NCI-H2196 treated with DMSO at 0.1 percent for 48 hours (cell line): ENCODE results near the gene COL4A1.

Source experiments
- DNase-seq: peaks from one replicate; lab custom pipeline; 2025; ENCODE audit not compliant: unreplicated experiment; lab: John Stamatoyannopoulos, UW

Gene COL4A1

DNA sequence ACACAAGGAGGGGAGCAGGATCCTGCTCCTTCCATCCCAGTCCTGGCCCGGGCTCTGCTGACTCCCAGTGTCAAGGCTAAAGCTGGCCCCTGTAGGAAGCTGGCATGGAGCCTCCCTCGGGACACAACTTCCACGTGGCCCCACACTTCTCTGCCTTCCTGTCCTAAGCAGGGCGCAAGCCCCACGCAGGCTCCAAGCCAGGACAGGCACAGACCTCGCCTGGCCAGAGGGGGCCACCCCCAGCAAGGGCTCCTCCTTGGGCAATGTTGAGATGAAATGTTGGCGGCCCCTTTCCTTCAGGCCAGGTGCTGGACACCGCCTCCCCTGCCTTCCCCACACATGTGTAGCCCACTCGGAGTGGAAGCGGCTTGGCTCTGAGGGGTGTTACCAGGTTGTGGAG, 66.6 kb downstream of the COL4A1 start:
- no peak for DNase-seq

DNA sequence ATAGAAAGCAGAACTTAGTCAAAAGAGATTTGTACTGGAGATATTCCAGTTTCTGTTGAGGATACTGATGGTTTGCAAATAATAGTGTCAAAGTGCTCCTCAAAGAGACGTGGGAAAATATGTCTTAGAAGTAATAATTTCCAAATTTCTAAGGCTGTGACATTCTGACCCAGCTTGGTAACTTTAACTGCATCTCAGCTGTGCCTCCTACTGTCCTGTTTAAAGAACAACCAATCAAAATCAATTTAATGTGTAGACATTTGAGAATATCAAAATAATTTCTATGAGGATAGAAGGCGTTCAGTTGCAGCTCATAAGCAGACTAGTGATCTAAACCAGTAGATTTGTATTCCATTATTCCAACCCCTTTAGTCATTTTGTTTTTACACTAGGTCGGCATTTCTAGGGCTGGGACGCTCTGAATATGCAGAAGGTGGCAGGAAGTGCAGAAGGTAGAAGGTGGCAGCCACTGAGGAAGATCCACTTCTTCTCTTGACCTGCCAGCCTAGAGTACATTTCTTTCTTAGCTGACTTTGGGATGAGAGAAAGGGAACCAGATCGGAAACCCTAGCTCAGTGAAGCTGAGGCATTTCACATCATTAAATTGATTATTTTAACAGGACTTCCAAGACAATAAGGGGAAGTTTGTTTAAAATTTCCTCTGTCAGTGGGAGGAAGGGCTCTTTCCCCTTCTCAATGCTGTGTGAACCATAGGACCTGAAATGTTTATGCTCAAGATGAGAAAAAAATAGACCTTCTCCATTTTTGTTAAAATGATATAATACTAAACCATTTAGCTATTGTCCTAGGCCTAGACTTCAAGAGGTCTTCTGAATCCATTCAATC, 67.5 kb downstream of the COL4A1 start:
- DNase-seq, result no peak

DNA sequence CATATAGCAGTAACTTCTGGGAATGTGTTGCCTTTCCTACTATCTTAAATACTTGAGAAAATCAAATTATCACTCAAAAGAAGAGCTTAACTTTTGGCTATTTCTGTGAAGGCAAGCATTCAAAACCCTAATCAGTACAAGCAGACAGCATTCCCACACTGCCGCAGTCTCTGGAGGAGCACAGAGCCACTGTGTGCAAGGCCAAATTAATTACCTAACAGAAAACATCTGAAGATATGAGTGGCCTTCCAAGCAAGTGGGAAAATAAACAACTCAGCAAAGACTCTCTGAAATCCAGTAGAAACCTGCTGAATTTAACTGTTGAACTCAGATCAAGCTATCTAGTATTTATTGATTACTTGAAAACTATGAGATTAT, 68.2 kb downstream of the COL4A1 start:
- no peak for DNase-seq

DNA sequence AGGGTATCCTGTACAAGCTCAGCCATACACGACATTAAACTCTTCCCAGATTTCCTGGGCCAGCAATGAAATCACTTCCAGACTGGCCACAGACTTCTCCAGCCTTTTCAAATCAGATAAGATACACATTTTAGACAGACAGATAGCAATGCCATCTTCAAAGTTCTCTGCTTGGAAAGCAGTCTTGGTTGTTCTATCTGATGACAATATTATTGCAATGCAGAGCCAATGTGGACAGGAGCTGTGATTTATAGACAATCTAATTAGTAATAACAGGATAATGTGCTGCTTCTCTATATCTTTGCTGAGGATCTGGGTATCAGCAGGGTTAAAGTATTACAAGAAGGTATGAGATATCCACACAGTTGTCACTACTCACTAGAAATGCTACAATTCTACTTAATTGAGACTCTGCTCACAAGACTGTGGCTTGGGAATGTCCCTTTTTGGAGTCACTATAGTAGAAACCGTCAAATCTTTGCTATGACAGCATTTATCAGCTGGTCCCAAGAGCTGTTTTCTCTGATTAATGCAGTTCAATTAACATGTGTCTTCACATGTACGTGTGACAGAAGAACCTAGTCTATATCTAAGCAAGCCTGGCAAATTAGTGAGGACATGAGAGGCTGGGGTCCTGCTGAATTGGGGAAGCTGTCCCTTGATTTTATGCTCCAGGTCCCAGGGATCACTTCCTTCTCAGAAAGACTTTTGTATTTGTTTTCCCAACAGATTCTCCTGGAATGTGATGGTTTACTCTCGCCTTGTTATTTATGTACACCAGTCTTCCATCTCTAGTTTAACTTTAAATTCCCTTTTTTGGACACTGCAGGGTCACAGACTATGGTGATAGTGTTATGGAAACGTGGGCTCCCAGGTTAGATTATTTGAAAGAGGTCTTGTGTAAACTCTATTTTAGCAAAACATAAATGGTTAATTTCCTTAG, 68.8 kb downstream of the COL4A1 start:
- DNase-seq, result no peak

DNA sequence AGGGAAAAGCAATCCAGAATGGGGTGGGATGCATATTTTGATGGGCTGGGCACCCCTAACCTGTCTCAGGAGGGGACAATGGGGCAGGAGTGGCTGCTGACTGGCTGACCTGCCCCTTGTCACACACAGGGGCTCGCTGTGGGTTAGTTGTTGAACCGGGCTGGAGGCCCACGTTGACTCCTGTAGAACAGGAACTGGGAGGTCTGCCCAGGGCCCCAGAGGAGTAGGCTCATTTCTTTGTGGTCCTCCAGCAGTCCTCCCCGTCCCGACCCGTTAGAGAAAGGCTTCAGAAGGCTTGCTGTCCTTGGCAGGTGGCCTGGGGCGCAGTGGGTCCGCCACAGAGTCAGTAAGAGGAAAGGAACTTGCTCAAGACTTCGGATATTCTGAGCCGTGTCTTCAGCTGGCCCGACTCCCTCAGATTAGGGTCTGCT, 70.1 kb downstream of the COL4A1 start:
- DNase-seq, result no peak

DNA sequence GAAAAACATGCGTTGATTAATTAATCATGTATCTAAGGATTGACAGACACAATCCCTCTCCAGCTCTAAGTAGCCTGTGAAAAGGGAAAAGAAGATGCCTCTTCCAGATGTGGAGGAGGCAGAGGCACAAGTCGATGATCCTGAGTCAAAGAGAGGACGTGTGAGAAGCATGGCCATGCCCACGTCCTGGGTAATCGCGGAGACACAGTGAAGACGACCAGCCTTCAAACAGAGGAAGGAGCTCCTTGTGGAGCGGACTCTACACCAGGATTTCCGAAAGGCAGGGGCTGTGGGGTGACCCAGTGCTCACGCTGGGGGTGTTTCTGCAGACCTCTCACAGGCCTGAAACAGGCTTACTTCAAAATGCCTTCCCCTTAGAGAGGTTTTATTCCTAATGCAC, 70.5 kb downstream of the COL4A1 start:
- DNase-seq, result no peak

DNA sequence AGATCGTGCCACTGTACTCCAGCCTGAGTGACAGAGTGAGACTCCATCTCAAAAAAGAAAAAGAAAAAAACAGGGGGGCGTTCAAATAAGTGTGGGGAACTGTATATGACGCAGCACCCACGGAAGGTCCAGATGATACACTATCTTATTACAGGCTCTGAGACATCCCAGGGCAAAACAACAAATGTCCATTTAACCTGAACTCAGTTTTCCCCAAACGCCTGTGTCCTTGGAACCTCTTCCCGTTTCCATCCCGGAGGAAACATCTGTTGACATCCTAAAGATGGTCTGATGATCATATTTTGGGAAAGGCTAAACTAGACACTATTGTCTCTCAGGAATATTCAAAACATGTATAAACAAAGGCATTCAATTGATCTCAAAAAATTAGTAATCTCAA, 72.4 kb downstream of the COL4A1 start:
- DNase-seq, result no peak

DNA sequence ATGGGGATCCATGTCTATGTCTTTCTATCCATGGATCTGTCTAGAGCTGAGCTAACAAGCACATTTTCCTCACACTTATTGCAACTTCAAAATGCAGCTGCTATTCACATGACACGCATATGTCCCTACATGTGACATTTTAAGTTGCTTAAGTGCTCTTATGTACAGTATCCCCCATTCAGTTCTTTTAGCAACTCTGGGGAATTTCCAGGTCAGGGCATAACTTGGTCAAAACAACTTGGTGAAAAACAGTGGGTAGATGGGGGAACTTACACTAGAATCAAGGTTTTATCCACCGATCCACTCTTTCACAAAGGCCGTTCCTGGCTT, 73.0 kb downstream of the COL4A1 start:
- DNase-seq, result no peak

DNA sequence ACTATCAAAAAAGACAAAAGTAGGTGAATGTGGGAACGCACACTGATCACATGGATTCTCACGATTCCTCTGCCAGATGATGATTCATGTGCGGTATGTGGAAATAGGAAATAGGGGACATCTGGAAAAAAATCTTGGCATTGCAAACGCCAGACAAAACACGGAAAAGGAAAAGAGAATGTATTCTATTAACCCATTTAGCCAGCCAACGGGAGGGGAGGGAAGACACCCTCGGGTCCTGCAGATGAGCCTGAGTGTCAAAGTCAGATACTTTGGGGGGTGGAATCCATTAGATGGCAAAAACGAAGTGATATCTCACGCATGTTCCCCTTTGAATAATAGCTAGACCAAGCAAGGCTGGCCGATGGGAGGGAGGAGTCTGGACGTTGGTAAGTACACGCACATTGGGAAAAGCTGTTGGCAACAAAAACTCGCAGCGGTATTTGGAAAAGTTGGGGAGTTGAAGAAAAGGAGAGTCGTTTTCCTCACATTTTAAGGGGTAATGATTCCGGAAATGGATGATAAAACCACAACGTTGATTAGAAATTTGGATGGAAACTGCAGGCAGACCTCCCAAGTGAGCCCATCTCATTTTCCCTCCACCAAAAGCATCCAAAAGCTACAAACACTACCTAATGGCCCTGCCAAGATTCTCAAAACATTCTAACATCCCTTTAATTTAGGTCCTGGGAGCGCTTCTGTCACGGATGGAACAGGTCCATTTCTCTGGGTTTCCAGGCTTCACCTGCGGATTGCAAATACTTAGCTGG, 73.6 kb downstream of the COL4A1 start:
- no peak for DNase-seq

DNA sequence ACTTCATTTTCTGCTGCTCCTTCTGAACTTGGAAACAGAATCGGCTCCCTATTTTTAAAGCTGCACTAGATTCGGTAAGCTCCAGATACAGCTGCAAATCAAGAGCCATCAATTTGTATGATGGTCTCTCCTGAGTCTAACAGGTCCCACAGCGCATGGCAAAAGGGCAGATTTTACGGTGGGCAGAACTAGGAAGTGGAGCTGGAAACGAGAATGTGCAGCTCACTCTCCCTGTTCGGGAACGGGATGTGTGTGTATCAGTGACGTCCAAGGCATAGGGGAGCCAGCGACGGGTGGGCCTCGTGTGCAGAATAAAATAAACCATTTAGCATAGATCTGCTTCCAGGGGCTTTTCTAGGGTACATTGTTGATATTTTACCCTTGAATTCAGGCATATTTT, 74.2 kb downstream of the COL4A1 start:
- DNase-seq, result no peak

DNA sequence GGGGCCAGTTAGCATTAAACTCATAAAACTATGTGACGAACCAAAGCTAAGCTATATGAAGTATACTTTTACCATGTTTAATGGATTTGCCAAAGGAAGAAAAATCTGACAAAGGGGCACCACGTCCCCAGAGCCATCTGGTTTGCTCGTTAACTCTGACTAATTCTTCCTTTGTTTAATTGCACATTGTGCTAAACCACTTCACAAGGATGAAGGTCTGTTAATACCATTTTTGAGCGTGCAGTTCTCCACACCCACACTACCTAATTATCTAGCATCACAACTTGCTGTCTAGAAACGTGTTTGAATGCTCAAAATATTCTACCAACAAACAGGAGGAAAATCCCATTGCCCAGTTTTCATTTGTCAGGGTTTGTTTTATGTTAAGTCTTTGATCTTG, 74.8 kb downstream of the COL4A1 start:
- no peak for DNase-seq

DNA sequence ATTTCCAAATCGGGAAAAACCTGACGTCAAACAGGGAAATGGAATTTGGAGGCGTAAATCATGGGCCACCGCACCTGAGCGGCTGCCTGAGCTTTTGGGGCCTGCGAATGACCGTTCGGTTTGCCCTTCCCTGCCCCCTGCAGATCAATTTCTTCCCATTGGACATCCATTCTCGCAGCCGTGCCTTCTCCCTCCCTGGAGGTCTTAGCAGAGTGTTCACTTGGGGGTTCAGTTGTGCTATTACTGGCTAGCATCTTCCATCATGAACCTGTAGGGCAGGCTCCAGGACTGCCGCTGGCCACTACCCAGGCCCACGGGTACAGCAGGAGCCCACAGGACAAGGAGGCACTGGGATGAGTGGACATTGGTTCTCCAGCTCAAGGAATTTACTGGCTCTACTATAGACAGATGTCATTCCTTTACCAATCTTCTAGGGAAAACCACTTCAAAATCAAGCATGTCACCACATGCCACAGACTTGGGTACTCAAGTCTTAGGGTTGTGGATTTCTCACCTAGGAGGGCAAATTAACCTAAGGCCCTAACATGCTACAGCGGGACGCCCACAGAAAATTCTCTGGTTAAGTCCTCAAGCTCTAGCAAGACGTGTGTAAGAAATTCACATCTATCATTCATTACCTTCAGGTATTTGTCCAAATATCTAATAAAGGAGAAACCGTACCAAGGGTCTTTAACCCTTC, 75.5 kb downstream of the COL4A1 start:
- no peak for DNase-seq

DNA sequence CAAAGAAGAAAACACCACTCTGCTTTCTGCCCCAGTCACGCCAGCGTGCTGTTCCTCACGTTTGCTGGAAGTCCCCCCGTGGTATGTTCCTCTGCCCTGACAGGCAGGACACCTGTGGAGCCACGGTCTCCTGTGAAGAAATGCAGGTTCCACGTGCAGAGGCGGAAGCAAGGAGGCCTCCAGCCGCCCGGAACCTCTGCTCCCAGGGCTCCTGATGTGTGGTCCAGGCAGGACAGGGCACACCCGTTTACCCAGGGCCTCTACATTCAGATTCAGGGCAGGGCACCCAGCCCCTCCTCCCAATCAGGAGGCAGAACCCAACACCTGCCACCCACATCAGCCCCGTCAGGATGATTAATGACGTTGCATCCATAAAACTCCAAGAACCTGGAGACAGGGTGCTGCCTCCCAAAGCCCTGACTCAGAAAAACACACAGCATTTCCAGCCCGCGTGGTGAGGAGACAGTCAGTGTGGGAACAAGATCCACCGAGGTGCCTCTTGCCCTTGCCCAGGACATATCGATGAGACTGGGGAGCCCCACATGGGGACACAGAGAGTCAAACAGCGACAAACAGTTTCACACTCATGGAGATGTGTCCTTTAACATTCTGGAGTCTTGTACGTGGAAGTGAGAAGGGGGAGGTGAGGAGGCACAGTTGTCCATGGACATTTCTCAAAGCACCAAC, 76.2 kb downstream of the COL4A1 start:
- no peak for DNase-seq

DNA sequence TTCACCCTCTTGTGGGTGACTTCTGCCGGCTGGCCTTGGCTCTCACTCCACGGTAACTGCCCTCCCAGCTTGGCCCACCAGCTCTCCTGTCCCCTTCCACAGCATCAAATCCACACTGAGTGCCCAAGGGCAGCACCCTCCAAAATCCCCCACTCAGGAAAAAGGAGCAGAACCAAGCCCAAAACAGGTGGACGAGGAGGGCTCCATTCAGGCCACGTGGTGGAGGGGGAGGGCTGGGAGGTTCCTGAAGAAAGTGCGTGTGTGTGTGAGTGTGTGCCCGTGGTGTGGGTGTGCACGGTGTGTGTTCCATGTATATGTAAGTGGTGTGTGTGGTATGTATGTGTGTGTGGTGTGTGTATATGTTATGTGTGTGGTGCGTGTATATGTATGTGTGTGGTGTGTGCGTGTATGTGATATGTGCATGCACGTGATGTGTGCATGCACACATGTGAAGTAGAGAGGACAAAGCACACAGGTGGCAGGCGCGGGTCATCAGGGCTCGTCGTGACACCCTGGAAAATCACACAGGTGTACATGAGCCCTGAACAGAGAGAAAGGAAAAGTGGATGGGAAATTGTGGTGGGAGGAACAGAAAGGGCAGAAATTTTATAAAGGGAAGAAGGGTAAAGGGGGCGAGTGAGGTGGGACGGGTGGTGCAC, 76.9 kb downstream of the COL4A1 start:
- DNase-seq, result no peak

DNA sequence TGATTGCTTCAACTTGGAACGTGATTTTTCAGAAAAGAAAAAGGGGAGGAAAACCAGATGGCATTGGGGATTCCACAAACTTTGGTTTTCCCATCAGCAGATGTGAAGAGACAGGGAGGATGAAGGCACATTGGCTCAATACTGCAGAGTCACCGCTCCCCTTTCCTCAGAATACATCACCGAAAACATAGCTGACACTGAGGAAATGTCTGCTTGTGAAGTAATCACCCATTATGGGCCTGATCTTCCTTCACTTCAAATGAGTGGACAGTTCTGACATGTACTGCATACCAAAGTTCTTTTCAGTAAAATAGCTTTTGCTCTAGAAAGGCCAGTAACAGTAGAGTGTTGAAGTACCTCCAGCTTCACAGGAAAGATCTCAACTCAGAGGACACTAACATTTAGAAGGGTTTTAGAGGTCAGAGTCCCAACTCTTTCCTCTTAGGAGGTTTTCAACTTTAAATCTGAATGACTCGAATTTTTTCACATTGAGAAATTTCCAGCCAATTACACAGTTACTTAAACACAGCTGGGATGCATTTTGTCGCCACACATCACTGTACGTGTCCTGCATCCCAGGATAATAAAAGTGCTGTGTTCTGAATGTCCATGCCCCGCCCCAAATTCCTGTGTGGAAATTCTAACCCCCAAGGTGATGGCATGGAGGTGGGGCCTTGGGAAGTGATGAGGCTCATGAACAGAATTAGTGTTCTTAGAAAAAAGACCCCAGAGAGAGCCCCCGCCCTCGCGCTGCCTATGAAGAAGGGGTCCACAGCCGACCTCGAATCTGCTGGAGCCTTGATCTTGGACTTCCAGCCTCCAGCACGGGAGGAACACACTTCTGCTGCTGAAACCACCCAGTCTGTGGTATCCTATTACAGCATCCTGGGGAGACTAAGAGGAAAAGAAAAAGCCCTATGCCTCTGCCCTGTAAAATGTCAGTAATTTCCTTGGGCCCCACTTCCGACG, 77.7 kb downstream of the COL4A1 start:
- no peak for DNase-seq

DNA sequence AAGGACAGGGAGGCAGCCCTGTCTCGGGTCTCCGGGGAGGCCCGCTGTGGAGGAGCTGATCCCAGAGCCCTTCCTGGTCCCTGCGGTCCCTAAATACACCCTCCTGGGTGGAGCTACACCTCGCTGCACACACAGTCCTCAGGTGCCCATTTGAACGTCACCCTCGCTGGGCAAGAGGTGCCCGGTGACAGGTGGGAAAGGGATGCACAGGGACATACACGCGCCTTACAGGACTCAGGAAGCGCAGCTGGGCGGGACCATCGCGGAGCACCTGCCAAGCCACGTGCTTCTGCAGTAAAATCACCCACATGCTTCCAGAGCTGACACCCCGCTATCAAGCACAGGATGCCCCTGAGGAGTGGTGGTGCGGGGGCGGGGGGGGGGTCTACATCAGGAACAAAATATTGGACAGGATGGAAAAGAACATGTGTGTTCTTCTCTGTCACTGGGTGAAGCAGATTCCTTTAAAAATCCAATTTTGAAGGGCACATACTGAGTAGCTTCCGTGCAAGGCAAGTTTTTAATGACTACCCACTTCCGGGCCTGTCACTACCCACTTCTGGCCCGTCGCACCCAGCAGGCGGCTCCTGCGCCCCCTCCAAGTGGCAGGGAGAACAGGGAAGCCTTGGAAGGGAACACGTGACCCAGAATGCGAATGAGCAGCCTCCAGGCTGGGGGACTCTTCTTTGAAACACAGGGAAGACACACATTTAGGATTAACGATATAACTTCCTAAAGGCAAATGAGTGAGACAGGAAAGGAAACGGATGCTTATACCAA, 78.9 kb downstream of the COL4A1 start:
- no peak for DNase-seq

DNA sequence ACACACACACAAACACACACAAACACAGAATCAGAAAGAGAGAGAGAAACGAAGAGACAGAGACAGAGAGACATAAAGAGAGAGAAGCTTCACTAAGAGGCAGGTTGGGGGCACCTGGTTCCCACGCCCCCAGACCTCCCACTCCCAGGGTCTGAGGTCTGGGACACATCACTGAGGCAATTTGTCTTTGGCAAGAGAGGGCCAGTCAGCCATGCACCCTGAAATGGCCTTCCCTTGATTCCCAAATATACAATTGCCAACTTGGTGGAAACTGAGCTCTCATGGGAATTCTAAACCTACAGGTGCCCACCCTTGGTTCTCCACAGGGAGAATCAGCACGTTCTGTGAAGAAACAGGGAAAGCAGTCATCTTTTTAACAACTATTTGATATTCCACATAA, 79.5 kb downstream of the COL4A1 start:
- DNase-seq, result no peak
